Measurements from ENCODE around the gene CNTNAP5. TPM values are rescaled to one million over a fixed set of nuclear protein-coding genes. Genes with fewer than 3 reads are reported as not detected.

The CNTNAP5 gene
- total and polyA plus RNA-seq, 2 of the 8 experiments (the other 6 are each of a cell fraction or from before 2014, with no cell fraction given), result 0.11 to 0.76 TPM

DNA sequence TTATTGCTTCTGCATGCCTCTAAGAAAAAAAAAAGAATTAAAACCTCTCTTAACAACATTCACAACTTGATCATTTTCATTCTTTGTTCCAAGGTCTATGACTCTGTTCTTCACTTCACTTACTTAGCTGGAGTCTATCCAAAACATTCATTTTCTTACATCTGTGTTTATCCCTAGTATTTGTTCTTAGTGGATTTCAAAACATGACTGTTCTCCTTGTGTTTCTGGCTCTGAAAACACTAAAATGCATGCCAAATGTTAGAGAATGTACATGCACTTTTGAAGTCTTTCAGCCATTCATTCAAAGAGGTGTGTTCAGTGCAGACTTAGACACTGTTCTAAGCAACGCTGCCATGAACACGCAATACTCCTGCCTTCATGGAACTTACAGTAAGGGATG, 138.8 kb downstream of the CNTNAP5 start:
- Histone ChIP-seq H4K91ac (replicated peaks; ENCODE audit: insufficient read length, low read length) (no peak overlapping the region), H4K8ac (ENCODE audit: extremely low read depth, insufficient read depth, low read length) (no peak overlapping the region)

More for the DNA sequence above, 138.8 kb downstream of the CNTNAP5 start:
- H3K9me3 ChIP-seq (ENCODE audit: insufficient read depth in 2 of 2, low read depth in 1 of 2, low read length in 1 of 2), result no peaks in the 10 kb centered on the region
- no peak overlapping the region for H3K4me3 ChIP-seq (ENCODE audit: extremely low read depth in 1 of 4, insufficient read depth in 2 of 4, low read depth in 3 of 4, low read length in 4 of 4)
- H3K23ac ChIP-seq (ENCODE audit: insufficient read length), result no peak overlapping the region
- H3K14ac ChIP-seq (ENCODE audit: insufficient read length), result no peak overlapping the region
- 100% methylated on average over 2 of the region's 2 CpGs; no CpG with 5 or more reads in 1 of the 2 experiments for WGBS, 2 experiments (ENCODE audit: extremely low coverage in 1 of 2, insufficient coverage in 1 of 2, insufficient read length in 1 of 2, insufficient replicate concordance in 2 of 2, low coverage in 1 of 2, low lambda C conversion rate in 2 of 2, missing lambda C conversion rate in 1 of 2)
- POLR2A ChIA-PET (ENCODE audit: partially characterized antibody), result no interaction called here
- H3K27ac ChIP-seq (ENCODE audit: low read depth, low read length), result no peak overlapping the region
- H2BK15ac ChIP-seq (ENCODE audit: low read length), result no peak overlapping the region
- H2AFZ ChIP-seq (ENCODE audit: low read length), result no peak overlapping the region
- H3K4me2 ChIP-seq (ENCODE audit: insufficient read depth in 1 of 2, low read depth in 2 of 2, low read length in 2 of 2), result no peak overlapping the region
- no peaks in the 10 kb centered on the region for H3K79me2 ChIP-seq (ENCODE audit: control insufficient read depth in 1 of 2, insufficient read depth in 2 of 2, low read length in 2 of 2)
- H3K4ac ChIP-seq (replicated peaks; ENCODE audit: insufficient read length, low read depth, low read length), result no peak overlapping the region
- FAIRE-seq (no peak), DNase-seq (ENCODE audit: low read depth in 1 of 2, low spot score in 2 of 2) (no peak)
- no peak overlapping the region for H2BK5ac ChIP-seq (ENCODE audit: low read depth, low read length)
- H2AK5ac ChIP-seq (ENCODE audit: low read depth, low read length), result no peak overlapping the region
- no peak for TF ChIP-seq SP1 (IDR thresholded peaks at IDR 0.05; ENCODE audit: low read depth, low read length)
- TF ChIP-seq, protein P1, sequence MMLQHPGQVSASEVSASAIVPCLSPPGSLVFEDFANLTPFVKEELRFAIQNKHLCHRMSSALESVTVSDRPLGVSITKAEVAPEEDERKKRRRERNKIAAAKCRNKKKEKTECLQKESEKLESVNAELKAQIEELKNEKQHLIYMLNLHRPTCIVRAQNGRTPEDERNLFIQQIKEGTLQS (IDR thresholded peaks at IDR 0.05; ENCODE audit: insufficient read depth, low read depth, low read length), result no peak
- TF ChIP-seq BCL11A (IDR thresholded peaks at IDR 0.05; ENCODE audit: low read depth in 2 of 2, low read length in 2 of 2), result no peak
- TF ChIP-seq PHF8 (conservative IDR thresholded peaks at IDR 0.05; ENCODE audit: low read depth, low read length), result no peak
- no peak for TF ChIP-seq RAD21 (IDR thresholded peaks at IDR 0.05 in 1 of 2, conservative IDR thresholded peaks at IDR 0.05 in 1 of 2; ENCODE audit: low read depth in 2 of 2, low read length in 2 of 2)
- H3K56ac ChIP-seq (replicated peaks; ENCODE audit: insufficient read length, low read depth, low read length), result no peak overlapping the region
- H4K20me1 ChIP-seq (replicated peaks in 1 of 2; ENCODE audit: control insufficient read depth in 1 of 2, insufficient read depth in 2 of 2, low read length in 2 of 2), result no peaks in the 10 kb centered on the region
- H3K9ac ChIP-seq (replicated peaks in 1 of 4; ENCODE audit: extremely low read depth in 1 of 4, low read depth in 3 of 4, low read length in 3 of 4), result no peak overlapping the region
- H3K36me3 ChIP-seq (ENCODE audit: control insufficient read depth in 2 of 4, insufficient read depth in 4 of 4, low read length in 3 of 4), result no peaks in the 10 kb centered on the region
- no peak overlapping the region for H2BK20ac ChIP-seq (ENCODE audit: low read length)
- no peaks in the 10 kb centered on the region for H3K79me1 ChIP-seq (ENCODE audit: low read depth, low read length)
- H3K4me1 ChIP-seq (replicated peaks in 1 of 4; ENCODE audit: control insufficient read depth in 3 of 4, insufficient read depth in 4 of 4, low read length in 3 of 4), result peaks cover 0 to 11% (median 1%) of the 10 kb centered on the region in 4 experiments; a peak in 2 of 7 replicates
- H2BK120ac ChIP-seq (replicated peaks; ENCODE audit: low read depth, low read length), result no peak overlapping the region
- CTCF ChIA-PET (ENCODE audit: partially characterized antibody), result interaction anchor here (0.7 kb wide), 1 partner anchor 17 kb away, joined by 6 read pairs; no protein-coding TSS in a partner anchor
- H4K5ac ChIP-seq (ENCODE audit: insufficient read length, low read depth, low read length), result no peak overlapping the region
- H3K27me3 ChIP-seq (replicated peaks in 1 of 4; ENCODE audit: control insufficient read depth in 3 of 4, extremely low read depth in 1 of 4, insufficient read depth in 3 of 4, low read length in 3 of 4), result no peaks in the 10 kb centered on the region; a peak in 1 of 7 replicates
- no peaks in the 10 kb centered on the region for H3K23me2 ChIP-seq (ENCODE audit: low read depth, low read length)
- H2BK12ac ChIP-seq (ENCODE audit: low read depth, low read length), result no peak overlapping the region
- no peak overlapping the region for H3K18ac ChIP-seq (ENCODE audit: extremely low read depth, low read length)

All from H1 (cell line).